C4-2B (cell line): ENCODE measurements around the gene CDC42BPB.
A peak's percentile ranks its signal among the peaks of the same experiment; 100 is the strongest.

ENCODE experiments used
- H3K27ac ChIP-seq: fragments of 450-650 bp; 2 replicates; pipeline ENCODE4 v1.5.1; 2017
- ZFX ChIP-seq: fragments of 450-650 bp; IDR thresholded peaks from 2 replicates; pipeline ENCODE4 v1.6.1; 2017
- TF ChIP-seq, protein P1 (sequence below): fragments of 450-650 bp; conservative IDR thresholded peaks from 2 replicates; pipeline ENCODE4 v1.5.1; 2017; ENCODE audit warnings: mild to moderate bottlenecking

Gene CDC42BPB

DNA sequence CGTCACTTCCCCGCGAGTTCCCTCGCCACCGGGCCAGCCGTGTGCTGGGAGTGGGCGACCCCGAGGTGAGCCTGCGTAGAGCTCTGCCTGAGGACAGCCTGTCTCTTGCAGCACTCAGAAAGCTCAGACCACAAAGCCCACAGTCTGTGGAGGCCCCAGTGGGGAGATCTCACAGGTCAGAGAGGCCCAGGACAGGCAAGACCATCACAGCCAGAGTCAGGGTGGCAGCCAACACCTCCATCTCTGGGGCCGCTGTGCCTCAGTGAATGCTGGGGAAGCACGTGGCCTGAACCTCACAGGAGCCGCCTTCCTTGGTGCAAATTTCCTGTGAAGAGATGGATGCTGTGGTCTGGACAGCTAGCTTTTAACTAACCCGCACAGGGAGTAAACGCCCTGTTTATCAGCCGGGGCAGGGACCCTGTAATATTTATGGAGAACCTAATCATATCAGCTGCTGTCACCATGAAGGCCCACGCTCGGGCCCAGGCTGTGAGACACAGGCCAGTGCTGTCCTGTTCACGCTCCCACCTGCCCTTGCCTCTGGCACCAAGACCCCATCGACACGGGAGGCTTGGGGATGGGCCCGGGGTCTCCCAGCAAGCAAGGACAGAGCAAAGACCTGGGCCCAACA lies 56.9 kb downstream of the CDC42BPB start:
- H3K27ac ChIP-seq, result no peak overlapping the region
- TF ChIP-seq ZFX, result no peak
- TF ChIP-seq, protein P1, sequence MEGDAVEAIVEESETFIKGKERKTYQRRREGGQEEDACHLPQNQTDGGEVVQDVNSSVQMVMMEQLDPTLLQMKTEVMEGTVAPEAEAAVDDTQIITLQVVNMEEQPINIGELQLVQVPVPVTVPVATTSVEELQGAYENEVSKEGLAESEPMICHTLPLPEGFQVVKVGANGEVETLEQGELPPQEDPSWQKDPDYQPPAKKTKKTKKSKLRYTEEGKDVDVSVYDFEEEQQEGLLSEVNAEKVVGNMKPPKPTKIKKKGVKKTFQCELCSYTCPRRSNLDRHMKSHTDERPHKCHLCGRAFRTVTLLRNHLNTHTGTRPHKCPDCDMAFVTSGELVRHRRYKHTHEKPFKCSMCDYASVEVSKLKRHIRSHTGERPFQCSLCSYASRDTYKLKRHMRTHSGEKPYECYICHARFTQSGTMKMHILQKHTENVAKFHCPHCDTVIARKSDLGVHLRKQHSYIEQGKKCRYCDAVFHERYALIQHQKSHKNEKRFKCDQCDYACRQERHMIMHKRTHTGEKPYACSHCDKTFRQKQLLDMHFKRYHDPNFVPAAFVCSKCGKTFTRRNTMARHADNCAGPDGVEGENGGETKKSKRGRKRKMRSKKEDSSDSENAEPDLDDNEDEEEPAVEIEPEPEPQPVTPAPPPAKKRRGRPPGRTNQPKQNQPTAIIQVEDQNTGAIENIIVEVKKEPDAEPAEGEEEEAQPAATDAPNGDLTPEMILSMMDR, result no peak

DNA sequence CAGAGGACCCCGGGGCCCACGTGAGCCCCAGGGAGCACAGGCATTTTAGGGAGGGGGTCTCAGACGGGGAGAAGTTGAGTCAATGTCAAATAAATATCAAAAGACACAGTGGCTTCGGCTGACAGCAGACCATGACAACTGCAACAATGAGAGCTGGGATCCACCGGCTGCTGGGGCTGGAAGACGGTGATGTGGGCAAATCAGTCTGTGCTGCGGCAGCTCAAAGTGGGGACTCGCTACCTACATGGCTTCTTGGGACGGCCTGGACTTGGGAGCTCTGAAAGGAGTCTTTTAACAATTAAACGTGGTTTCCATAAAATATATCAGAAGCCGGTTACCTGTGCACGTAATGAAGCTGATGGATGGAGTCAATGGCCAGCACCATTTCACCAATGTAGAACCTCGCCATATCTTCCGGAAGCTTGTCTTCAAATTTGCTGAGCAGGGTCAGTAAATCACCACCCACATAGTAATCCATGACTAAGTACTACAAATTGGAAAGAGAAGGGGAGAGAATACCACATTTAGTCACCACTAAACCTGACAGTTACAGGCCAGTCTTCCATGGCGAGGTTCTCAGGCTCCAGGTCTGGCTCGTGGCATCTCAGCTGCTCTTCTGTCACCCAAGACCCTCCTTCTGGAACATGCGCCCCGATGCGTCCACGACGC lies 58.0 kb downstream of the CDC42BPB start:
- H3K27ac ChIP-seq, result no peak overlapping the region
- TF ChIP-seq, protein P1, result no peak
- no peak for TF ChIP-seq ZFX

DNA sequence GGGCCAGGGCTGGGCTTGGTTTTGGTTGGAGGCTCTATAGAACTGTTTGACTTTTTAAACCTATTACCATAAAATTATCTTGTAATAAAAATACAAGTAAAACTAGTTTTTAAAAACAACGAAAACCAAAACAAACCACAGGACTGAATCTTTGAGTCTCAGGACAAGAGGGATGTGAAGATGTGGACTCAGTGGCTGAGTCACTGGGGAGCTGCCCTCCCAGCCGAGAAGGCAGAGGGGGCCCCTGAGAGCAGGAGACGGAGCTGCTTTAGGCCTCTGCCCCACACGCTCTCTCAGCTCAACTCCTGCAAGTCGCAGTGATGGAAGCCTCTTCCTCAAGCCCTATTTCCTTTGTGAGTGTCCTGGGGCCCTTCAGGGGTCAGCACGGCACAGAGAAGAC lies 59.0 kb downstream of the CDC42BPB start:
- H3K27ac ChIP-seq, result no peak overlapping the region
- TF ChIP-seq, protein P1, result no peak
- no peak for TF ChIP-seq ZFX

DNA sequence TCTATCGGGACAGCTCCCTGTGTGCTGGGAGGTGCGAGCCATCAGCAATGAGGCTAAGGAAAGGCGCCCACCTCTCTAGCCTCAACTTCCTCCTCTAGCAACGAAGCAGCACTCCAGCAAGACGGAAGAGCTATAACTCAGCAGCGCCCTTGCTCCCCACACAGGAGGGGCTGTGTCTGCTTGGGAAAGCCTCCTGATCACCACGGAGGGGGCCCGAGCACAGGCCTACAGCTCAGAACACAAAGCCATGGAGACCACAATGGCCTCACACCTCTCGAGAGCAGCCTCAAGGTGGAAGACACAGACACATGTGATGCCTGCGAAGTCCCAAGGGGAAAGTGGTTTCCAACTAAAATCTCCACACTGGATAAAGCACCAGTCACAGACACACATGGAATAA lies 60.4 kb downstream of the CDC42BPB start:
- H3K27ac ChIP-seq, result no peak overlapping the region
- TF ChIP-seq, protein P1, result no peak
- TF ChIP-seq ZFX, result no peak

DNA sequence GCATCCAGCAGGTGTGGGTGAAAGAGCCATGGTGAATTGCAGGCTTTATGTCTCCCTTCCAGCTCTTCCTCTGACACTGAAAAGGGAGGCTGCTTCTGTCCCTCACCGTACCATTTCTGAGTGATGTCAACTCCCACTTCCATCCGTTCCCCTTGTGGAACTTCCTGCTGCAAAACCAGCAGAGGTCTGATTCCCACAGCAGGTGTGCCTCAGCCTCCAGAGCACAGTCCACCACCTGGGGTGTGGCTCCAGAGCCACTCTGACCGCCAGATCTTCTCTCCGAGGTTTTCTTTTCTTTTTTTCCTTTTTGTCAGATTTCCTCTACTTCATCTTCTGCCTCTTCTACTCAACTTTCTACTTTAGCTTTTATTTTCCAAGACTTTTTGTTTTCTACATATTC lies 62.7 kb downstream of the CDC42BPB start:
- TF ChIP-seq, protein P1, result no peak
- TF ChIP-seq ZFX, result no peak
- H3K27ac ChIP-seq, result peak overlapping the region; percentile 54

DNA sequence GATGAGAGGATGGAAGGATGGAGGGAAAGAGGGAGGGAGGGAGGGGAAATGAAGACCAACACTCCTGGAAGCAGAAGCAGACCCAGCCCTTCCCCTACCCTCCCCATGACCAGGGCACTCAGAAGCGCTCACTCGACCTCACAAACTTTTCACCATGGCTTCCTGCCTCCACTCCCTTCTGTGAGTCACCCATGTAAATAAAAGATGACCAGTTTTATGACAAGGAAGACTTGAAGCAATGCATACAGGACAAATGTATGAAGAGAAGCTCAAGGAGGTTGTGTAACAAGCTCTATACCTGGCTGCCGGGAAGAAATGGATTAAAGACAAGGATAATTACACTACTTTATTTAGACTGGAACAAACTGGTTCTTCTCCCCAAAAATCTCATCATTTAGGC lies 63.8 kb downstream of the CDC42BPB start:
- H3K27ac ChIP-seq, result peak overlapping the region; percentile 54
- TF ChIP-seq ZFX, result no peak

DNA sequence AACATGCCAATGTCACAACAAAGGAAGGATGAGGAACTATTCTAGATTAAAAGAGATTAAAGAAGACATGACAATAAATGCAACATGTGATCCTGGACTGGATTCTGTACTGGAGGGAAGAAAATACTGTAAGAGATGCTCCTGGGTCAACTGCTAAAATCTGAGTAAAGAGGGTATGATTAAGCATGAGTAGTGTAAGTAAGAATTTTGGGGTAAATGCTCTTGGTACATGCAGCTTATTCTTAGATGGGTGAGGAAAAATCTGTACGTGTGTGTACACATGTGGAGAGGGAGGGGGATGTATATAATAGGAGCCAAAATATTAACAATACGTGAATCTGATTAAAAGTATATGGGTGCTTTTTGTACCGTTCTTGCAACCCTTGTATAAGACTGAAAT lies 66.0 kb downstream of the CDC42BPB start:
- TF ChIP-seq, protein P1, result no peak
- TF ChIP-seq ZFX, result no peak
- H3K27ac ChIP-seq, result no peak overlapping the region

DNA sequence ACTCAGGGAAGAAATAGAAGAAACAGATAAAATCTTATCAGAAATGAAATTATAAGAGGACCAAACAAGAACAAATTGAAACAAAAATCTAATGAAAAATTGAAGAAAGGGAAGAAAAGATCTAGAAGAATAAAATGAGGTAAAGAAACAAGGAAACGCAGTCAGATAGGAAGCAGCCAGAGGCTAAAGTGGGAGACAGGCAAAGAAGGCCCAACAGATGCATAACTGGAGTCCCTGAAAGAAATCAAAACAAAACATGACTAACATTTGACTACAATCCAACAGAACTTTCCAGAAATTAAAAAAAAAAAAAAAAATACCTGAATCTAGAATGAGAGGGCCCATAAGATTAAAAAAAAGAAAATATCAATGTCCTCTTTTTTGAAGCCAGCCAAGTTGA lies 69.3 kb downstream of the CDC42BPB start:
- TF ChIP-seq, protein P1, result no peak
- TF ChIP-seq ZFX, result no peak
- H3K27ac ChIP-seq, result peak overlapping the region; percentile 67; the same call in 1 of the 2 replicates
